WTC11 (cell line): ENCODE measurements around the gene GPR143. TPM values are rescaled to one million over a fixed set of nuclear protein-coding genes. Genes with fewer than 3 reads are reported as not detected.

Source experiments
- ATAC-seq: fragments of 200-7000 bp; cut with Tn5 transposase; 2 replicates; pipeline ENCODE4 v1.10.0; 2021; ENCODE audit warnings: mild to moderate bottlenecking, moderate library complexity
- CTCF ChIA-PET: fragments of 300-600 bp; sonication (Branson Sonifier 250); formaldehyde crosslinking; loops from one replicate; lab custom pipeline; 2021; ENCODE audit warnings: antibody characterized with exemption; lab: Charles Lee
- POLR2A ChIA-PET: fragments of 350-600 bp; sonication (Branson Sonifier 250); formaldehyde crosslinking; loops from one replicate; lab custom pipeline; 2021; ENCODE audit warnings: antibody characterized with exemption; lab: Charles Lee
- DNase-seq: peaks from one replicate; pipeline ENCODE4 v3.0.0; 2021; ENCODE audit warnings: low spot score
- H3K27ac Mint-ChIP-seq: 2 replicates; pipeline ENCODE4 v1.8.0; 2021; ENCODE audit warnings: mixed read lengths
- H3K27me3 Mint-ChIP-seq: 2 replicates; pipeline ENCODE4 v1.8.0; 2021; ENCODE audit warnings: low read depth, mild to moderate bottlenecking, moderate library complexity, mixed read lengths
- H3K36me3 Mint-ChIP-seq: 2 replicates; pipeline ENCODE4 v1.8.0; 2021; ENCODE audit warnings: mixed read lengths
- H3K4me1 Mint-ChIP-seq: 2 replicates; pipeline ENCODE4 v1.8.0; 2022; ENCODE audit warnings: mixed read lengths
- H3K4me3 Mint-ChIP-seq: 2 replicates; pipeline ENCODE4 v1.8.0; 2021; ENCODE audit warnings: mild to moderate bottlenecking, moderate library complexity, mixed read lengths
- H3K9me3 Mint-ChIP-seq: 2 replicates; pipeline ENCODE4 v1.8.0; 2021; ENCODE audit warnings: mixed read lengths
- CTCF ChIP-seq: fragments of 200-600 bp; IDR thresholded peaks from 2 replicates; pipeline ENCODE4 v1.8.0; 2022; ENCODE audit warnings: antibody characterized with exemption
- ELF4 ChIP-seq: sonication (generic); formaldehyde crosslinking; IDR thresholded peaks from 2 replicates; pipeline ENCODE4 v1.8.1; 2022; ENCODE audit warnings: low read depth, mild to moderate bottlenecking, moderate library complexity, missing genetic modification reagents
- FOXK1 ChIP-seq: sonication (generic); formaldehyde crosslinking; IDR thresholded peaks from 2 replicates; pipeline ENCODE4 v1.8.0; 2022; ENCODE audit warnings: mild to moderate bottlenecking, moderate library complexity, missing genetic modification reagents
- GTF2I ChIP-seq: fragments of 250-450 bp; sonication (Bioruptor Pico); conservative IDR thresholded peaks from 2 replicates; pipeline ENCODE4 v1.4.0; 2021; ENCODE audit warnings: mild to moderate bottlenecking
- MAX ChIP-seq: sonication (generic); formaldehyde crosslinking; IDR thresholded peaks from 2 replicates; pipeline ENCODE4 v1.8.0; 2022; ENCODE audit warnings: mild to moderate bottlenecking, missing genetic modification reagents
- MXD4 ChIP-seq: fragments of 250-450 bp; sonication (Bioruptor Pico); IDR thresholded peaks from 2 replicates; pipeline ENCODE4 v1.8.0; 2021; ENCODE audit warnings: mild to moderate bottlenecking, moderate library complexity, borderline replicate concordance
- NFATC4 ChIP-seq: fragments of 250-450 bp; sonication (Bioruptor Pico); IDR thresholded peaks from 2 replicates; pipeline ENCODE4 v1.9.0; 2021; ENCODE audit warnings: mild to moderate bottlenecking
- OVOL2 ChIP-seq: fragments of 250-450 bp; sonication (Bioruptor Pico); IDR thresholded peaks from 2 replicates; pipeline ENCODE4 v1.9.0; 2021; ENCODE audit warnings: mild to moderate bottlenecking, borderline replicate concordance
- ZBTB21 ChIP-seq: sonication (generic); formaldehyde crosslinking; IDR thresholded peaks from 2 replicates; pipeline ENCODE4 v1.8.1; 2023; ENCODE audit warnings: mild to moderate bottlenecking, missing genetic modification reagents, borderline replicate concordance
- ZBTB43 ChIP-seq: sonication (generic); formaldehyde crosslinking; IDR thresholded peaks from 2 replicates; pipeline ENCODE4 v1.8.1; 2023; ENCODE audit warnings: mild to moderate bottlenecking, missing genetic modification reagents
- ZNF232 ChIP-seq: sonication (generic); formaldehyde crosslinking; IDR thresholded peaks from 2 replicates; pipeline ENCODE4 v1.8.0; 2022; ENCODE audit warnings: mild to moderate bottlenecking, missing genetic modification reagents
- ZNF281 ChIP-seq: sonication (generic); formaldehyde crosslinking; IDR thresholded peaks from 2 replicates; pipeline ENCODE4 v1.8.0; 2023; ENCODE audit warnings: mild to moderate bottlenecking, missing genetic modification reagents
- ZNF425 ChIP-seq: fragments of 250-450 bp; sonication (Bioruptor Pico); conservative IDR thresholded peaks from 2 replicates; pipeline ENCODE4 v1.9.0; 2021; ENCODE audit warnings: mild to moderate bottlenecking
- total RNA-seq: library from RNA; stranded (reverse); gene quantifications from 3 replicates; pipeline ENCODE4 v1.2.3, GENCODE V29; 2021
- TF ChIP-seq, protein P1 (sequence below): fragments of 250-450 bp; sonication (Bioruptor Pico); IDR thresholded peaks from 2 replicates; pipeline ENCODE4 v2.1.2; 2022; ENCODE audit warnings: mild to moderate bottlenecking, moderate library complexity
- TF ChIP-seq, protein P2 (sequence below): sonication (generic); formaldehyde crosslinking; IDR thresholded peaks from 2 replicates; pipeline ENCODE4 v1.8.1; 2022; ENCODE audit warnings: low read depth, missing genetic modification reagents, borderline replicate concordance
- TF ChIP-seq, protein P3 (sequence below): sonication (generic); formaldehyde crosslinking; IDR thresholded peaks from 2 replicates; pipeline ENCODE4 v1.8.1; 2022; ENCODE audit warnings: missing genetic modification reagents, borderline replicate concordance
- TF ChIP-seq, protein P4 (sequence below): sonication (generic); formaldehyde crosslinking; IDR thresholded peaks from 2 replicates; pipeline ENCODE4 v1.8.0; 2022; ENCODE audit warnings: missing genetic modification reagents

Gene GPR143
- total RNA-seq, 1 experiment from 2014 or later: 18.3 TPM

DNA sequence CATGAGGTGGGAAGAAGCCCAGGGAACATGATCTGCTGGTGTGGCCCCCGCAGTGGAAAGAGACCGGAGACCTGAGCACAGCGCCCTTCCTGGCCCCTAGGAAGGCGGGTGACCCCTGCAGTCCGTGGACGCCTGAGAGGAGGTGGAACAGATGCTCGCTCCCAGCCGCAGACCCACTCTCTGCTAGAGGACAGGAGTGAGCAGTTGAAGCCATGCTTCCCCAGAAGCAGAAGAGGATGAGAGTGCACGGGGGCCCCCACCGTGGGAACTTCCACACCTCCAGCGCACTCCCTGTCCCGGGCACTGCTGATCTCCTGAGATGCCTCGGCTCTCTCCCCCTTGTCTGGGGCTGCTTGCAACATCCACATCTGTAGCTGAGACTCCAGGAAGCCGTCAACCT, 62.2 kb downstream of the GPR143 start:
- Mint-ChIP-seq H3K4me1 (no peaks in the 10 kb centered on the region; the same call in 1 of the 2 replicates), H3K9me3 (no peaks in the 10 kb centered on the region), H3K27ac (no peak overlapping the region), H3K27me3 (no peaks in the 10 kb centered on the region), H3K4me3 (no peak overlapping the region), H3K36me3 (peaks cover 23% of the 10 kb centered on the region)
- CTCF ChIA-PET: no interaction called here
- POLR2A ChIA-PET: no interaction called here
- ATAC-seq: no peak
- TF ChIP-seq CTCF (no peak), ZBTB21 (CRISPR knock-in tag) (no peak), GTF2I (CRISPR knock-in tag) (no peak), ELF4 (CRISPR knock-in tag) (no peak), MAX (CRISPR knock-in tag) (no peak), NFATC4 (CRISPR knock-in tag) (no peak), ZNF232 (no peak), MXD4 (CRISPR knock-in tag) (no peak), ZNF281 (CRISPR knock-in tag) (no peak)
- TF ChIP-seq, protein P1, sequence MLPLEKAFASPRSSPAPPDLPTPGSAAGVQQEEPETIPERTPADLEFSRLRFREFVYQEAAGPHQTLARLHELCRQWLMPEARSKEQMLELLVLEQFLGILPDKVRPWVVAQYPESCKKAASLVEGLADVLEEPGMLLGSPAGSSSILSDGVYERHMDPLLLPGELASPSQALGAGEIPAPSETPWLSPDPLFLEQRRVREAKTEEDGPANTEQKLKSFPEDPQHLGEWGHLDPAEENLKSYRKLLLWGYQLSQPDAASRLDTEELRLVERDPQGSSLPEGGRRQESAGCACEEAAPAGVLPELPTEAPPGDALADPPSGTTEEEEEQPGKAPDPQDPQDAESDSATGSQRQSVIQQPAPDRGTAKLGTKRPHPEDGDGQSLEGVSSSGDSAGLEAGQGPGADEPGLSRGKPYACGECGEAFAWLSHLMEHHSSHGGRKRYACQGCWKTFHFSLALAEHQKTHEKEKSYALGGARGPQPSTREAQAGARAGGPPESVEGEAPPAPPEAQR (CRISPR knock-in tag): no peak
- TF ChIP-seq, protein P2, sequence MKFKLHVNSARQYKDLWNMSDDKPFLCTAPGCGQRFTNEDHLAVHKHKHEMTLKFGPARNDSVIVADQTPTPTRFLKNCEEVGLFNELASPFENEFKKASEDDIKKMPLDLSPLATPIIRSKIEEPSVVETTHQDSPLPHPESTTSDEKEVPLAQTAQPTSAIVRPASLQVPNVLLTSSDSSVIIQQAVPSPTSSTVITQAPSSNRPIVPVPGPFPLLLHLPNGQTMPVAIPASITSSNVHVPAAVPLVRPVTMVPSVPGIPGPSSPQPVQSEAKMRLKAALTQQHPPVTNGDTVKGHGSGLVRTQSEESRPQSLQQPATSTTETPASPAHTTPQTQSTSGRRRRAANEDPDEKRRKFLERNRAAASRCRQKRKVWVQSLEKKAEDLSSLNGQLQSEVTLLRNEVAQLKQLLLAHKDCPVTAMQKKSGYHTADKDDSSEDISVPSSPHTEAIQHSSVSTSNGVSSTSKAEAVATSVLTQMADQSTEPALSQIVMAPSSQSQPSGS (CRISPR knock-in tag): no peak
- TF ChIP-seq, protein P3, sequence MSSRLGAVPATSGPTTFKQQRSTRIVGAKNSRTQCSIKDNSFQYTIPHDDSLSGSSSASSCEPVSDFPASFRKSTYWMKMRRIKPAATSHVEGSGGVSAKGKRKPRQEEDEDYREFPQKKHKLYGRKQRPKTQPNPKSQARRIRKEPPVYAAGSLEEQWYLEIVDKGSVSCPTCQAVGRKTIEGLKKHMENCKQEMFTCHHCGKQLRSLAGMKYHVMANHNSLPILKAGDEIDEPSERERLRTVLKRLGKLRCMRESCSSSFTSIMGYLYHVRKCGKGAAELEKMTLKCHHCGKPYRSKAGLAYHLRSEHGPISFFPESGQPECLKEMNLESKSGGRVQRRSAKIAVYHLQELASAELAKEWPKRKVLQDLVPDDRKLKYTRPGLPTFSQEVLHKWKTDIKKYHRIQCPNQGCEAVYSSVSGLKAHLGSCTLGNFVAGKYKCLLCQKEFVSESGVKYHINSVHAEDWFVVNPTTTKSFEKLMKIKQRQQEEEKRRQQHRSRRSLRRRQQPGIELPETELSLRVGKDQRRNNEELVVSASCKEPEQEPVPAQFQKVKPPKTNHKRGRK (CRISPR knock-in tag): no peak
- DNase-seq: no peak

GRCh38 chrX:9701790-9702189, 63.9 kb downstream of the GPR143 start:
- Mint-ChIP-seq H3K27me3 (no peaks in the 10 kb centered on the region), H3K4me3 (no peak overlapping the region), H3K27ac (no peak overlapping the region), H3K36me3 (peaks cover 25% of the 10 kb centered on the region), H3K4me1 (no peaks in the 10 kb centered on the region; the same call in 1 of the 2 replicates), H3K9me3 (no peaks in the 10 kb centered on the region)
- DNase-seq: peak; percentile 29
- ChIA-PET CTCF (interaction anchor here (0.6 to 1.7 kb wide), 2 partner anchors 160 to 927 kb away, joined by 4 to 7 read pairs; no protein-coding TSS in a partner anchor), POLR2A (no interaction called here)
- ATAC-seq: no peak; the same call in 1 of the 2 replicates
- no peak for TF ChIP-seq OVOL2
- no peak for TF ChIP-seq ELF4 (CRISPR knock-in tag)
- no peak for TF ChIP-seq GTF2I (CRISPR knock-in tag)
- TF ChIP-seq ZNF425 (CRISPR knock-in tag): no peak
- TF ChIP-seq FOXK1: no peak
- TF ChIP-seq, protein P4, sequence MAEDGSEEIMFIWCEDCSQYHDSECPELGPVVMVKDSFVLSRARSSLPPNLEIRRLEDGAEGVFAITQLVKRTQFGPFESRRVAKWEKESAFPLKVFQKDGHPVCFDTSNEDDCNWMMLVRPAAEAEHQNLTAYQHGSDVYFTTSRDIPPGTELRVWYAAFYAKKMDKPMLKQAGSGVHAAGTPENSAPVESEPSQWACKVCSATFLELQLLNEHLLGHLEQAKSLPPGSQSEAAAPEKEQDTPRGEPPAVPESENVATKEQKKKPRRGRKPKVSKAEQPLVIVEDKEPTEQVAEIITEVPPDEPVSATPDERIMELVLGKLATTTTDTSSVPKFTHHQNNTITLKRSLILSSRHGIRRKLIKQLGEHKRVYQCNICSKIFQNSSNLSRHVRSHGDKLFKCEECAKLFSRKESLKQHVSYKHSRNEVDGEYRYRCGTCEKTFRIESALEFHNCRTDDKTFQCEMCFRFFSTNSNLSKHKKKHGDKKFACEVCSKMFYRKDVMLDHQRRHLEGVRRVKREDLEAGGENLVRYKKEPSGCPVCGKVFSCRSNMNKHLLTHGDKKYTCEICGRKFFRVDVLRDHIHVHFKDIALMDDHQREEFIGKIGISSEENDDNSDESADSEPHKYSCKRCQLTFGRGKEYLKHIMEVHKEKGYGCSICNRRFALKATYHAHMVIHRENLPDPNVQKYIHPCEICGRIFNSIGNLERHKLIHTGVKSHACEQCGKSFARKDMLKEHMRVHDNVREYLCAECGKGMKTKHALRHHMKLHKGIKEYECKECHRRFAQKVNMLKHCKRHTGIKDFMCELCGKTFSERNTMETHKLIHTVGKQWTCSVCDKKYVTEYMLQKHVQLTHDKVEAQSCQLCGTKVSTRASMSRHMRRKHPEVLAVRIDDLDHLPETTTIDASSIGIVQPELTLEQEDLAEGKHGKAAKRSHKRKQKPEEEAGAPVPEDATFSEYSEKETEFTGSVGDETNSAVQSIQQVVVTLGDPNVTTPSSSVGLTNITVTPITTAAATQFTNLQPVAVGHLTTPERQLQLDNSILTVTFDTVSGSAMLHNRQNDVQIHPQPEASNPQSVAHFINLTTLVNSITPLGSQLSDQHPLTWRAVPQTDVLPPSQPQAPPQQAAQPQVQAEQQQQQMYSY: no peak
- no peak for TF ChIP-seq ZBTB43 (CRISPR knock-in tag)
